Right atrium auricular region (tissue), 2 donors: Measurements from ENCODE around the gene TTC9C. TPM values are rescaled to one million over a fixed set of nuclear protein-coding genes. Genes with fewer than 3 reads are reported as not detected.
A peak's percentile ranks its signal among the peaks of the same experiment; 100 is the strongest.

Experiments
- DNase-seq: peaks from one replicate; pipeline ENCODE4 v3.0.0-alpha.2; 2019; ENCODE audit warnings: low spot score
- H3K27ac ChIP-seq, 2 donors: fragments of 200-600 bp; sonication (generic); 1 replicate in 1 of 2; 2 replicates in 1 of 2; pipeline ENCODE4 v1.5.1; 2016 to 2019
- H3K27me3 ChIP-seq, 2 donors: fragments of 200-600 bp; sonication (generic); one replicate each; pipeline versions ENCODE4 v1.5.1 to v1.6.0; 2017 to 2019
- H3K36me3 ChIP-seq: fragments of 200-600 bp; sonication (generic); one replicate; pipeline ENCODE4 v1.5.1; 2016
- H3K4me1 ChIP-seq, 2 donors: fragments of 200-600 bp; sonication (generic); one replicate each; pipeline versions ENCODE4 v1.5.1 to v1.6.0; 2017 to 2019
- H3K4me3 ChIP-seq, 2 donors: fragments of 200-600 bp; sonication (generic); 1 replicate in 1 of 2; 2 replicates in 1 of 2; pipeline ENCODE4 v1.5.1; 2017 to 2019; ENCODE audit warnings: mild to moderate bottlenecking in 1 of 2, moderate library complexity in 1 of 2
- H3K9me3 ChIP-seq, 2 donors: fragments of 200-600 bp; sonication (generic); one replicate each; pipeline ENCODE4 v1.5.1; 2019
- total RNA-seq, 2 donors: library from RNA; depleted of rRNA; stranded (reverse); fragments of >200 nt; gene quantifications; one replicate each; pipeline ENCODE4 v1.1.0, GENCODE V29; 2016
- TF ChIP-seq, protein P1 (sequence below), 2 donors: fragments of 200-600 bp; sonication (generic); IDR thresholded peaks; one replicate each; pipeline ENCODE4 v1.5.1; 2019; ENCODE audit warnings: antibody characterized with exemption in 2 of 2

The TTC9C gene
- total RNA-seq, 2 donors from 2014 or later: 9.6 to 11.4 TPM

DNA sequence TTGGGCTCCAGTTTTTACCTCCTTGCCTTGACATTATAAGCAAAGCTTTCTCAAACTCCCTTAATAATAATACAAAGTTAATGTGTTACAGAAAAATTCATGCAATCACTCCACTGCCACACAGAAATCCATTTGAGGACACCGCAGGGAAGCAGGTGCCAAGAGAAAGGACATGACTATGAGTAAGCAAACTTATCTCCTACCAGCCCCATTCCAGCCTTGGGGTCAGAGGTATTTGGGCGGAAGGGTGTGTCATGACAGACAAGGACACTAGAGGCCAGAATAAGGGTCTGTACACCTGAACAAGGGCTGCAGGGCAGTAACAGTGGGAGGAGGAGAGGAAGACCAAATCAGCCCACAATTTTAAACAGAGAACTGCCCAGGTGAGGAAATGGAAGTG, 14.9 kb upstream of the TTC9C start:
- H3K27me3 ChIP-seq: no peaks in the 10 kb centered on the region
- H3K27ac ChIP-seq: peak overlapping the region; percentile 36 to 77
- H3K9me3 ChIP-seq: no peaks in the 10 kb centered on the region
- H3K36me3 ChIP-seq: peaks cover 68% of the 10 kb centered on the region
- H3K4me3 ChIP-seq: no peak overlapping the region
- DNase-seq: no peak
- TF ChIP-seq, protein P1, sequence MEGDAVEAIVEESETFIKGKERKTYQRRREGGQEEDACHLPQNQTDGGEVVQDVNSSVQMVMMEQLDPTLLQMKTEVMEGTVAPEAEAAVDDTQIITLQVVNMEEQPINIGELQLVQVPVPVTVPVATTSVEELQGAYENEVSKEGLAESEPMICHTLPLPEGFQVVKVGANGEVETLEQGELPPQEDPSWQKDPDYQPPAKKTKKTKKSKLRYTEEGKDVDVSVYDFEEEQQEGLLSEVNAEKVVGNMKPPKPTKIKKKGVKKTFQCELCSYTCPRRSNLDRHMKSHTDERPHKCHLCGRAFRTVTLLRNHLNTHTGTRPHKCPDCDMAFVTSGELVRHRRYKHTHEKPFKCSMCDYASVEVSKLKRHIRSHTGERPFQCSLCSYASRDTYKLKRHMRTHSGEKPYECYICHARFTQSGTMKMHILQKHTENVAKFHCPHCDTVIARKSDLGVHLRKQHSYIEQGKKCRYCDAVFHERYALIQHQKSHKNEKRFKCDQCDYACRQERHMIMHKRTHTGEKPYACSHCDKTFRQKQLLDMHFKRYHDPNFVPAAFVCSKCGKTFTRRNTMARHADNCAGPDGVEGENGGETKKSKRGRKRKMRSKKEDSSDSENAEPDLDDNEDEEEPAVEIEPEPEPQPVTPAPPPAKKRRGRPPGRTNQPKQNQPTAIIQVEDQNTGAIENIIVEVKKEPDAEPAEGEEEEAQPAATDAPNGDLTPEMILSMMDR (IDR thresholded peaks at IDR 0.05): no peak
- H3K4me1 ChIP-seq: peaks cover 0 to 43% of the 10 kb centered on the region in 2 donors

DNA sequence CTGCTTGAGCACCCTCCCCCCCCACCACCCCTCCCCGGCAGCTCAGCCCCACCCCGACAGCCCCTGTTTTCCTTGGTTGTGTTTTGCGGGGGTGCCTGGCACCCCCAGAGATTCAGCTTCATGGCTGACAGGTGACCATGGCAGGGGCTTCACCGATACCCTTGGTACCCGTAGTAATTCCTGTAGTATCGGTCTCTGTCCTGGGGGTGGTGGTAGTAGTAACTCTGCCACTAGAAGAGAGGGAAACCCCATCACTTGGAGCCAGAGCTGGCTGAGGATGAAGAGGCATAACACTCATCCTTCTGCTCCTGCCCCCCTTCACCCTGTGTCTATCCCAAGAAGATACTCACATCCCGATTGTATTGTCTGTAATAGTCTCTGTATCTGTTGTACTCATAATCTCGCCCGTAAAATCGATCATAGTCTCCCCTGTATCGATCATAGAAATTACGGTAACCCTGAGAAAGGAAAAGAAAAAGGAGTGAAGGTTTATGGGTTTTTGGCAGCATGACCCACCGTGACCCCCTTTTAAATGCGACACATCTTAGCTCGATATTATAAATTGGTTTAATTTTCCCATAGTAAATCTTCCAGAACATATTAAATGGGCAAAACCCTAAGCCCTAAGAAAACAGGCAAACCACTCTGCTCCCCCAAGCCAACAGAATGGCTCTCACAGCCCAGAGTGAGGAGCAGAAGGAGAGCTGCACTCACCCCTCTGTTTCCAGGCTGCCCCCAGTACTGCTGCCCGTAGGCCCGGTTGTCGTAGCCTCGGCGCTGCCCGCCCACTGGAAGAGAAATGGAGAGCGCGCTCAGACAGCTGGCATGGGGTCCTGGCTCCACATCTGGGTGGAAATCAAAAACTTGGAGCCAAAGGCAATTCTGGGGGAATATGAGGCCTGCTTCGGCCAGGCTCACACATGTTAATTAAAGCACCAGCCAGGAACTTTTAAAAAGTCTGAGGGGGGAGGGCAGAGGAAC, 12.8 kb upstream of the TTC9C start:
- H3K4me1 ChIP-seq: peaks cover 0 to 29% of the 10 kb centered on the region in 2 donors
- TF ChIP-seq, protein P1 (IDR thresholded peaks at IDR 0.05): no peak
- H3K9me3 ChIP-seq: no peaks in the 10 kb centered on the region
- H3K27ac ChIP-seq: no peak overlapping the region
- peaks cover 89% of the 10 kb centered on the region for H3K36me3 ChIP-seq
- no peak for DNase-seq
- no peaks in the 10 kb centered on the region for H3K27me3 ChIP-seq
- no peak overlapping the region for H3K4me3 ChIP-seq

DNA sequence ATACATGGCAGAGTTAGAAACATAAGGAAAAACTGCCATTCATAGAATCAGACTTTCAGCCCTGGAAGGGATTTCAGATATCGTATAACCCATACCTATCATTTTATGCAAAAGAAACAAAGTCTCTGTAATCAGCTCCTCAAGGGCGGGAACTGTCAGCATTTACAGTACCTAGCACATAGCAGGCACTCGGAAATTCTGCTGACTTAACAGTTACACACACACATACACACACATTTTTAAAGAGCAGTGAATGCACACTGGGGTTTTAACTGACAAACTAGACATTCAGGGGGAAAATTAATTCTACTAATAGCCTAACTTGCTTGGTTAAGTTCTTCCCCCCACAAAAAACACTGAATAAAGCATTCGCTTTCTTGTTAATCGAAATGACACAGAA, 12.1 kb upstream of the TTC9C start:
- Histone ChIP-seq H3K4me3 (no peak overlapping the region), H3K9me3 (no peaks in the 10 kb centered on the region), H3K27me3 (no peaks in the 10 kb centered on the region), H3K36me3 (peaks cover 90% of the 10 kb centered on the region), H3K4me1 (peaks cover 0 to 27% of the 10 kb centered on the region in 2 donors), H3K27ac (no peak overlapping the region)
- DNase-seq: no peak
- TF ChIP-seq, protein P1 (IDR thresholded peaks at IDR 0.05): no peak

DNA sequence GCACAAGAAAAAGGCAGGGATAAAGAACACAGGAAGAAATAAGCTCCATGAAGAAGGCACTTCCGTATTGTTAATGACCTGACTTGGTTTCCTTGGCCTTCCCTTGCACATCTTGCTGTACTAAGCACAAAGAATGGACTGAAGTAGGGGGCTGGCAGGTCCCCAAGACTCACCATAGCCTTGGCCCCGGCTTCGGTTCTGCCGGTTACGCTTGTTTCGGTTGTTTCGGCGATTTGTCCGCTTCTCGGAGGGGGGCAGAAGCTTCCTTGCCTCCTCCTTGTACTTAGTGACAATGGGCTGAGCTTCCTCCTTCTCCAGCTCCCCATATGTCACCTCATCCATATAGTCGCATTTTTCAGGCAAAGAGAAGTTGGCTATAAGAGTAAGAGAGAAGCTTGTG, 11.5 kb upstream of the TTC9C start:
- H3K36me3 ChIP-seq: peaks cover 90% of the 10 kb centered on the region
- no peak for DNase-seq
- TF ChIP-seq, protein P1 (IDR thresholded peaks at IDR 0.05): no peak
- H3K27ac ChIP-seq: no peak overlapping the region
- no peaks in the 10 kb centered on the region for H3K27me3 ChIP-seq
- peaks cover 0 to 27% of the 10 kb centered on the region in 2 donors for H3K4me1 ChIP-seq
- H3K9me3 ChIP-seq: no peaks in the 10 kb centered on the region
- H3K4me3 ChIP-seq: no peak overlapping the region

DNA sequence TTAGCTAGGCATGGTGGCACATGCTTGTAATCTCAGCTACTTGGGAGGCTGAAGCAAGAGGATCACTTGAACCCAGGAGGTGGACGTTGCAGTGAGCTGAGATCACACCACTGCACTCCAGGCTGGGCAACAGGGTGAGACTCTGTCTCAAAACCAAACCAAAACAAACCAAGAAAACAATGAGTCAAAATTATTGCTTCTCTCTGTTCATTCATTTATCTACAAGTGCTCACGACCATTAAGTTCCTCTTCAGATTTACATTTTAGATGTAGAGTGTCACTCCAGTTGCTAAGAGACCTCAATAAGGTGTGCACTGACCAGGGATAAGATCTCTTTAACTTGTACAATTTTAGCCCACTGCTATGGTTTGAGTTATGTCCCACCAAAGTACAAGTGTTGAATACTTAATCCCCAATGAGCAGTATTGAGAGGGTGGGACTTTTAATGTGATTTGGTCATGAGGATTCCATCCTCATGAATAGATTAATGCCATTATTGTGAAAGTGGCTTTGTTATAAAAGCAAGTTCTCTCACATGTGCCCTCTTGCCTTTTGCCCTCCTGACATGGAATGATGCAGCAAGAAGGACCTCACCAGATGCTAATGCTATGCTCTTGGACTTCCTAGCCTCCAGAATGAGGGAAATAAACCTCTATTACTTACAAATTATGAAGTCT, 8.8 kb upstream of the TTC9C start:
- Histone ChIP-seq H3K4me3 (no peak overlapping the region), H3K36me3 (peaks cover 95% of the 10 kb centered on the region), H3K4me1 (peaks cover 0 to 13% of the 10 kb centered on the region in 2 donors), H3K27ac (no peak overlapping the region), H3K9me3 (no peaks in the 10 kb centered on the region), H3K27me3 (no peaks in the 10 kb centered on the region)
- no peak for DNase-seq
- TF ChIP-seq, protein P1 (IDR thresholded peaks at IDR 0.05): no peak
